Stimulated activated CD4-positive, alpha-beta T cell treated with anti-CD3 and anti-CD28 coated beads, Interleukin-12 subunit alpha, Interleukin-12 subunit beta, amount 100 ng/mL, for 4 hours (primary cell): ENCODE data around the gene TMEM94.
"Not testable (repeated sequence)": the region's sequence is repeated elsewhere in the genome, so short reads cannot be mapped to it uniquely, and the experiment has no call there.

Experiments used
- DNase-seq: peaks from one replicate; pipeline ENCODE4 v3.0.0-alpha.2; 2020

Gene TMEM94

GRCh38 chr17:75513641-75514000 is 57.2 kb downstream of the TMEM94 start:
- DNase-seq, result no peak

DNA sequence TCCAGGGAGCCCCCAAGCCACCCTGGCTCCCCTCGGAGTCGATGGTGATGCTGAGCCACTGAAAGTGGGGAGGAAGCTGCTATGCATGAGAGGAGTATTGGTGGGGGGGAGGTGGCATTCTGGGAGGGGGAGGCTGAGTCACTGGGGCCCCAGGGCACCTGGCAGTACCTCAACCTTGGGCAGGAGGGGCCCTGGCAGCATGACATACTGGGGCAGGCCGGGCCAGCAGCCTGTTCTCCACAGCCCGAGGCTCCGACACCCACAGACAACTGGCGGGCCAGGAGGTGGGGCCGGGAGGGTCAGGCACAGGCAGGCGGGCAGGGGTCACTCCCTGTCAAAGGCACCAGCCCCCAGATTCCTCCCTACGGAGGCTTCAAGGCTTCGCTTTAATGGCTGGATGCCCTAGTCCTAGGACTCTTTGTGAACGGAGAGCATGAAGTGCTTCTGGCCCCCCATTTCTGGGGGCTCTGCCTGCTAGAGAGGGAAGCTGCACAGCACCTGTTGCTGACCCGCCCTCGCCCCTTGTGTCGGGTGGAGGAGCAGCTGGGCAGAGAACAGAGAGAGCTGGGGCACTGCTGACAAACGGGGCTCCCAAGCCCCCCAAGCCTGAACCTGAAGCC is 58.0 kb downstream of the TMEM94 start:
- DNase-seq, result no peak

GRCh38 chr17:75514919-75515495 is 58.6 kb downstream of the TMEM94 start:
- no peak for DNase-seq

GRCh38 chr17:75515496-75516254 is 59.2 kb downstream of the TMEM94 start, which contains the start of gene CASKIN2:
TSS of gene CASKIN2 (minus strand) at chr17:75515537. CDS start at chr17:75513804, 1,733 bp downstream.
- peak; percentile 85 for DNase-seq

- peak; percentile 96 for DNase-seq
Observed at GRCh38 chr17:75516255-75516618, 59.8 kb downstream of the TMEM94 start, which contains the start of gene TSEN54. TSS of gene TSEN54 (plus strand) at chr17:75516528. CDS start at chr17:75516561, 33 bp downstream.

- peak; percentile 40 for DNase-seq
Observed at GRCh38 chr17:75516619-75517296, 60.3 kb downstream of the TMEM94 start.

DNA sequence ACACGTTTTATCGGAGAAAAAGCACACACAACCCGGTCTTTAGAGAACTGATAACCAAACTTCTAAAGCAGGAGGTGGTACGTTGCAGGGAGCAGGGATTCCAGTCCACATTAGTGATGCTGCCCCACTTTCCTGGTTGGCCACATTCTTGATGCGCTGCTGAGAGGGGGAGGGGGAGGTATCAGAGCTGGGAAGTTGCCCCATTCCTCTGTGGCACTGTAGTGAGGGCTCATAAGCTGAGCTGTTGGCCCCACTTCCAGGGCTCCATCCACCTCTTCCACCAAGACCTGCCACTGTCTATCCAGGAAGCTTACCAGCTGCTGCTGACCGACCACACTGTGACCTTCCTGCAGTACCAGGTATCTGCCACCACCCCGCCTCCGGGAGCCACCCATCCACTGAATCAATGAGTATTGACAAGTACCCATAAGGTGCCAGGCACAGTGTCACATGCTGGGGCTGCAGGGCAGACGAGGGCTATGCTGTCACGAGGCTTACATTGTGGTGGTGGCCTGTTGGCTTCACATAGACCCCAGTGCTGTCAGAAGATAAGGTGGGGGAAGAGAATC is 60.9 kb downstream of the TMEM94 start:
- no peak for DNase-seq

DNA sequence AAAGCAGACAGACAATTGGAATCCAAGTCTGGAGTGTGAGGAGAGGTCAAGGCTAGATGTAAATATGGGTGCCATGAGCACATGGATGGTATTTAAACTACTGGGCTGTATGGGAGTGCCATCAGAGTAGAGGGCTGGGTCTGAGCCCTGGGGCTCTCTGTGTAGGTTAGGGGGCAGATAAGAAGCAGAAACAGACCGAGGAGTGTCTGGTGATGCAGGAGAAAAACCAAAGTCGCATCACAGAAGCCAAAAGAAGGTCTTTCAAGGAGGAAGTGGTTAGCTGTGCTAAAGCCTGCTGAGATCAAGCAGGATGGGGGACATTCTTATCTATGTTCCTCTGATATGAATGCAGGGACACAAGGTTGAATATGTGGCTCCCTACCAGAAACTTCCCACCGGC is 61.8 kb downstream of the TMEM94 start:
- DNase-seq, result no peak

DNA sequence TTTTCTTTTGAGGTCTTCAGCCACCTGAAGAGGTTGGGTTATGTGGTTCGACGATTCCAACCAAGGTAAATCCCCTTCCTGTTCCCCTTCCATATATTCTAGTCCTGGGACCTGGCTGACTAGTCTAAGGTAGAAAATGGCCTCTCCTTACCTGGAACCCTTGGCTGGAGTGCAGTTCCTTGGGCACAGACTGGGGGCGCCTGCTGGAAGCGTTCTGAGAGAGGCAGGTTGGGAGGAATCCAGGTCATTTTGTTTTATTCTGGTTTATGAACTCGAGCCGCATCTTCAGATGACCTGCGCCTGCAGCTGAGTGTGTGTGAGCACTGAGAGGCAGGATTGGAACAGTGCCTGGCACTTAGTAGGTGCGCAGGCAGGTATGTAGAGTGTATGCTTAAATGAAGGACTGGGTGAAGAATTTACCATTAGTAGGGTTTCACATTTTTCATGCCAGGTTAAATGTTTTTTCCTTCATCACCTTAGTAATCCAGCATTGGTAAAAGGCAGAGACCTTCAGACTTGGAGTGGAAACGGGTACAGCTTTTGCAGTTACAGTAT is 62.6 kb downstream of the TMEM94 start:
- no peak for DNase-seq

- DNase-seq, result not testable (repeated sequence)
Observed at GRCh38 chr17:75520413-75520812, 64.0 kb downstream of the TMEM94 start.

GRCh38 chr17:75521290-75521689 is 64.9 kb downstream of the TMEM94 start:
- no peak for DNase-seq

DNA sequence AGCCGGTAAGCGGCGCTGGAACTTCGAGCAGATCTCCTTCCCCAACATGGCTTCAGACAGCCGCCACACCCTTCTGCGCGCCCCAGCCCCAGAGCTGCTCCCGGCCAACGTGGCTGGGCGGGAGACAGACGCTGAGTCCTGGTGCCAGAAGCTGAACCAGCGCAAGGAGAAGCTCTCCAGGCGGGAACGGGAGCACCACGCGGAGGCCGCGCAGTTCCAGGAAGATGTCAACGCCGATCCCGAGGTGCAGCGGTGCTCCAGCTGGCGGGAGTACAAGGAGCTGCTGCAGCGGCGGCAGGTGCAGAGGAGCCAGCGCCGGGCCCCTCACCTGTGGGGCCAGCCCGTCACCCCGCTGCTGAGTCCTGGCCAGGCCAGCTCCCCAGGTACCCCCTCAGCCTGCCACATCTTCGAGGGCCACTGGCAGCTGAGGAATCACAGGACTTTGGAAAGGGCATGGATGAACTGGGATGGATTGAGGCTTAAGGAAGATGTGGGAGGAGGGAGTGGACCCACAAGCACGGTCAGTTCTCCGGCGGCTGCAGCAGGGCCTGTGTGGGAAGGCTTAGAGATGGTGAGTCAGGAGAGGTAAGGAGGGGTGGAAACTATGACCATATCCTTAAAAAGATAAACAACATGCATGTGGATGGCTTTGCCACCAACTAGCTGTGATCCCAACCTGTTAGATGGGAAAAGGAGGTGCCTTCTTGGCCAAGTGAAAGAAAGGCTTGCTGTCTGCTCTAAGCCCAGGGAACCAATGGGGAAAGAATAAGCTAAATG is 65.7 kb downstream of the TMEM94 start:
- no peak for DNase-seq

- DNase-seq, result no peak
Observed at GRCh38 chr17:75523647-75524046, 67.2 kb downstream of the TMEM94 start.

- no peak for DNase-seq
Observed at GRCh38 chr17:75524269-75524969, 68.0 kb downstream of the TMEM94 start.

- peak; percentile 78 for DNase-seq
Observed at GRCh38 chr17:75524970-75525805, 68.8 kb downstream of the TMEM94 start, which contains the start of gene LLGL2. TSS of gene LLGL2 (plus strand) at chr17:75525697. CDS start at chr17:75543427, 17,730 bp downstream.

DNA sequence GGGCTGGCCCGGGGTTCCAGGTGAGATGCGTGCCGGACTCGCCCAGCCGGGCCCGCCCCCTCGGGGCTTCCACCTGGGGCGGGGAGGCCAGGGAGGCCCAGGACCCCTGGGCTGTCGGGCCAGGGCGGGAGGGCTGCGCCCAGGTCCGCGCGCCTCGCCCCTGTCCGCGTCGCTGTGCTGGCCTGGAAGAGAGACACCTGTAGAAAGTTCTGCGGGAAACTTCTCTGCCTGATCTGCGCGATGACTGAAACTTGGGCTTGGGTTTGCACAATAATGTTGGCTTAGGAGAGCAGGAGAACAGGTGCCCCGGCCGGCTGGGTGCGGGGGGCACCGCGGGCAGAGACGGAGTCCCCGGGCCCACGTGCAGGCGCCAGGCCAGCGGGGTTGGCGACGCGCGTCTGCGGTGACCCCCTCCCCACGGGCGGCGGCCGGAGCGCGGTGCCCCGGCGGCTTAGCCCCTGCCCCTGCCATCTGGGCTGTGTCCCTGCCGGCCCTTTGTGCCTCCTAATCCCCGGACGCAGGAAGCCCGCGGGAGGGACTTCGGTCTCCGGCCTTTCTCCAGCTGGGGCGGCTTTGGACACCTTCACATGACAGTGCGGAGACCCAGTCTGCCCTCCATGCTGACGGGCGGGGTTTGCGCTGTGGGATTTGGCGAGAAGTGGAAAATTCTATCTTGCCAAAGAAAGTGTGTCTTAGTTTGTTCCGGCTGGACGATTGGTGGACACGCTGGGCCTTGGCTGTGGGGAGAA is 69.5 kb downstream of the TMEM94 start:
- no peak for DNase-seq

DNA sequence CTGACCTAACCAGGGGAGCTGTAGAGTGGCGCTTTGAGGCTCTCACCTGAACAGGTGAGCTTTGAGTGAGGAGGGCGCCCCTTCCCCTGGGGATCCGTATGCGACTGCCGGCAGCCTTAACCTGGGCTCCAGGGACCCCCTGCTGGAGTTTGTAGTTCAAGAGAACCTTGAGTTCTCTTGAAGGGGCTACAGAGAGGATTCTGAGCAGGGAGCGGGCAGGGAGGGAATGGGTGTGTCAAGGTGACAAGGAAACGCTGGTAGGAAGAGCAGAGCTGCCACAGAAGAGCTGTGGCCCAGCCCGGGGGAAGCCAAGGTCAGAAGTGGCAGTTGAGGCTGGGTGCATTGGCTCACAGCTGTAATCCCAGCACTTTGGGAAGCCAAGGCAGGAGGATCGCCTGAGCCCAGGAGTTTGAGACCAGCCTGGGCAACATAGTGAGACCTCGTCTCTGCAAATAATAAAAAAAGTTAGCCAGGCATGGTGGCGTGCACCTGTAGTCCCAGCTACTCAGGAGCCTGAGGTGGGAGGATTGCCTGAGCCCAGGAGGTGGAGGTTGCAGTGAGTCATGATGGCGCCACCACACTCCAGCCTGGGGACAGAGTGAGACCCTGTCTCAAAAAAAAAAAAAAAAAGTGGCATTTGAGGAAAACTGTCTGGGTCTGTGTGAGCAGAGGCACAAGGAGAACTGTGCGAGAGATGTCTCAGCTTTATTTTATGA is 70.3 kb downstream of the TMEM94 start:
- DNase-seq, result no peak

GRCh38 chr17:75530837-75531720 is 74.6 kb downstream of the TMEM94 start:
- no peak for DNase-seq
